Measurements from ENCODE around the gene IFNGR2. TPM values are rescaled to one million over a fixed set of nuclear protein-coding genes. Genes with fewer than 3 reads are reported as not detected.

Gene IFNGR2
- total and polyA plus RNA-seq, 2 donors (not counting 3 experiments of a cell fraction or from before 2014, with no cell fraction given), result 44.2 to 46.1 TPM

- no peak overlapping the region for H3K27ac ChIP-seq (ENCODE audit: insufficient read depth, low read depth, low read length)
- no peaks in the 10 kb centered on the region for H3K36me3 ChIP-seq (ENCODE audit: control insufficient read depth in 2 of 2, extremely low read depth in 1 of 2, insufficient read depth in 2 of 2, low read length in 2 of 2)
- ChIA-PET CTCF (interaction anchor here (1.3 to 1.7 kb wide), 3 partner anchors 13 to 171 kb away, joined by 3 to 5 read pairs (median 3); no protein-coding TSS in a partner anchor), POLR2A (no interaction called here)
- no peaks in the 10 kb centered on the region for H3K4me1 ChIP-seq (ENCODE audit: control insufficient read depth, extremely low read depth, insufficient read depth, low read length)
- H4K20me1 ChIP-seq (replicated peaks; ENCODE audit: control insufficient read depth, extremely low read depth, insufficient read depth, low read length), result no peaks in the 10 kb centered on the region
- DNase-seq (ENCODE audit: low read depth, low spot score) (no peak), FAIRE-seq (no peak)
- no peak overlapping the region for H3K4me2 ChIP-seq (ENCODE audit: insufficient read depth, low read length)
- intact Hi-C loops (cut with micrococcal nuclease), result no loop called here
- H3K9me1 ChIP-seq (replicated peaks; ENCODE audit: control insufficient read depth, extremely low read depth, insufficient read depth, low read length), result no peaks in the 10 kb centered on the region
- no peak for TF ChIP-seq JUN (IDR thresholded peaks at IDR 0.05; ENCODE audit: borderline replicate concordance, insufficient read depth, insufficient read length, low read depth)
- TF ChIP-seq EZH2 (IDR thresholded peaks at IDR 0.05; ENCODE audit: borderline replicate concordance, low read depth, low read length, severe bottlenecking), result no peak
- TF ChIP-seq, protein P1, sequence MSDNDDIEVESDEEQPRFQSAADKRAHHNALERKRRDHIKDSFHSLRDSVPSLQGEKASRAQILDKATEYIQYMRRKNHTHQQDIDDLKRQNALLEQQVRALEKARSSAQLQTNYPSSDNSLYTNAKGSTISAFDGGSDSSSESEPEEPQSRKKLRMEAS (IDR thresholded peaks at IDR 0.05; ENCODE audit: insufficient read depth, insufficient read length), result no peak
- TF ChIP-seq FOS (IDR thresholded peaks at IDR 0.05; ENCODE audit: borderline replicate concordance, insufficient read depth, low read length), result no peak
- no peak for TF ChIP-seq POLR2AphosphoS5 (IDR thresholded peaks at IDR 0.05; ENCODE audit: insufficient read depth, low read depth, low read length)
- TF ChIP-seq POLR2A (IDR thresholded peaks at IDR 0.05; ENCODE audit: low read depth, low read length), result no peak
- TF ChIP-seq MYC (IDR thresholded peaks at IDR 0.05; ENCODE audit: low read depth, low read length), result no peak
- no peak for TF ChIP-seq CTCF (IDR thresholded peaks at IDR 0.05; ENCODE audit: extremely low read depth in 1 of 2, insufficient read depth in 1 of 2, low read depth in 1 of 2, low read length in 2 of 2)
- no peak for TF ChIP-seq GATA2 (IDR thresholded peaks at IDR 0.05; ENCODE audit: insufficient read depth, insufficient read length, low read depth, low read length)
- dilution Hi-C loops (cut with MboI; ENCODE audit: extremely low pct_ligation_motif_present, low sequenced_read_pairs), result no loop called here
- H3K4me3 ChIP-seq (replicated peaks in 1 of 3; ENCODE audit: insufficient read depth in 1 of 3, low read depth in 1 of 3, low read length in 3 of 3), result no peak overlapping the region
- no peak overlapping the region for H2AFZ ChIP-seq (ENCODE audit: low read depth, low read length)
- no peak overlapping the region for H3K9ac ChIP-seq (replicated peaks; ENCODE audit: extremely low read depth, insufficient read depth, low read length)
- no peaks in the 10 kb centered on the region for H3K27me3 ChIP-seq (ENCODE audit: control insufficient read depth in 2 of 2, insufficient read depth in 2 of 2, low read length in 2 of 2)
- H3K9me3 ChIP-seq (replicated peaks; ENCODE audit: control insufficient read depth, insufficient read depth, low read length), result peaks cover 4% of the 10 kb centered on the region
- BruUV-seq (replicated peaks), result no TSS peak
- no peaks in the 10 kb centered on the region for H3K79me2 ChIP-seq (ENCODE audit: control insufficient read depth, insufficient read depth, low read length)
Measured at GRCh38 chr21:33367309-33367973, 35.8 kb upstream of the IFNGR2 start.

Measured in endothelial cell of umbilical vein (primary cell).